Sigmoid colon (tissue), 4 donors: Measurements from ENCODE around the gene SEC61A1.

Source experiments
- CTCF ChIP-seq, 4 experiments: fragments of 450-650 bp in 3 of 4; fragments of 200-600 bp in 1 of 4; IDR thresholded peaks; one replicate each; pipeline ENCODE4 v1.5.1; 2016 to 2019; ENCODE audit warnings: antibody characterized with exemption in 4 of 4, mild to moderate bottlenecking in 3 of 4, moderate library complexity in 2 of 4
- POLR2AphosphoS5 ChIP-seq, 4 donors: sonication (generic); formaldehyde crosslinking; IDR thresholded peaks; one replicate each; pipeline ENCODE4 v1.6.1; 2017; ENCODE audit warnings: antibody characterized with exemption in 4 of 4

- TF ChIP-seq CTCF (IDR thresholded peaks at IDR 0.05) (no peak), POLR2AphosphoS5 (IDR thresholded peaks at IDR 0.05) (peak in 2 of 4 donors; percentile 24 to 32)
Observed at GRCh38 chr3:128076483-128077201, 24.4 kb downstream of the SEC61A1 start.
